Liver (tissue), 9 donors: ENCODE data around the gene CTLA4. TPM values are rescaled to one million over a fixed set of nuclear protein-coding genes. Genes with fewer than 3 reads are reported as not detected.

Experiments used
- DNase-seq: peaks from one replicate; pipeline ENCODE4 v3.0.0-alpha.2; 2017; ENCODE audit warnings: low spot score
- H3K27ac ChIP-seq, 2 donors: one replicate each; pipeline ENCODE4 v1.7.0; 2013; ENCODE audit warnings: inconsistent platforms in 2 of 2, low read length in 2 of 2, control low read depth in 1 of 2, low read depth in 1 of 2, mild to moderate bottlenecking in 1 of 2
- H3K27me3 ChIP-seq, 4 donors: one replicate each; pipeline versions ENCODE4 v1.6.1 to v1.7.0; 2013; ENCODE audit warnings: low read length in 3 of 4, inconsistent platforms in 1 of 4, mild to moderate bottlenecking in 1 of 4, moderate library complexity in 1 of 4; ENCODE audit not compliant: control insufficient read depth in 4 of 4, insufficient read depth in 4 of 4
- H3K36me3 ChIP-seq, 4 donors: one replicate each; pipeline versions ENCODE4 v1.6.1 to v1.7.0; 2013; ENCODE audit warnings: low read length in 3 of 4, mild to moderate bottlenecking in 3 of 4, low read depth in 1 of 4, moderate library complexity in 1 of 4; ENCODE audit not compliant: control insufficient read depth in 4 of 4, insufficient read depth in 3 of 4
- H3K4me1 ChIP-seq, 4 donors: one replicate each; pipeline versions ENCODE4 v1.6.1 to v1.7.0; 2013; ENCODE audit warnings: low read length in 3 of 4, mild to moderate bottlenecking in 3 of 4, moderate library complexity in 1 of 4; ENCODE audit not compliant: control insufficient read depth in 4 of 4, insufficient read depth in 4 of 4
- H3K4me3 ChIP-seq, 3 donors: one replicate each; pipeline versions ENCODE4 v1.6.1 to v1.7.0; 2013; ENCODE audit warnings: low read length in 3 of 3, control low read depth in 1 of 3, low read depth in 1 of 3, mild to moderate bottlenecking in 1 of 3
- H3K9ac ChIP-seq, 2 donors: one replicate each; pipeline ENCODE4 v1.7.0; 2013; ENCODE audit warnings: low read length in 2 of 2, mild to moderate bottlenecking in 2 of 2, moderate library complexity in 2 of 2, control low read depth in 1 of 2, low read depth in 1 of 2
- H3K9me3 ChIP-seq, 4 donors: one replicate each; pipeline versions ENCODE4 v1.6.1 to v1.7.0; 2013; ENCODE audit warnings: low read length in 3 of 4; ENCODE audit not compliant: control insufficient read depth in 4 of 4
- CTCF ChIP-seq: fragments of 150-350 bp; IDR thresholded peaks from 2 replicates; pipeline ENCODE4 v1.5.1; 2017; ENCODE audit warnings: improper control_type of control experiment, low read depth, low read length; ENCODE audit not compliant: missing input control
- FOXA1 ChIP-seq: IDR thresholded peaks from 2 replicates; pipeline ENCODE4 v1.6.1; 2016; ENCODE audit warnings: antibody characterized with exemption
- FOXA2 ChIP-seq: IDR thresholded peaks from 2 replicates; pipeline ENCODE4 v1.6.1; 2016; ENCODE audit warnings: antibody characterized with exemption
- GABPA ChIP-seq, 2 donors: IDR thresholded peaks in 1 of 2; conservative IDR thresholded peaks in 1 of 2; 2 replicates each; pipeline ENCODE4 v1.6.1; 2016; ENCODE audit warnings: antibody characterized with exemption in 2 of 2, mild to moderate bottlenecking in 1 of 2, moderate library complexity in 1 of 2
- HNF4A ChIP-seq, 2 donors: conservative IDR thresholded peaks; 2 replicates each; pipeline ENCODE4 v1.6.1; 2016; ENCODE audit warnings: antibody characterized with exemption in 2 of 2, mild to moderate bottlenecking in 2 of 2
- HNF4G ChIP-seq: IDR thresholded peaks from 2 replicates; pipeline ENCODE4 v1.6.1; 2016; ENCODE audit warnings: antibody characterized with exemption
- JUND ChIP-seq, 2 donors: IDR thresholded peaks; 2 replicates each; pipeline ENCODE4 v1.6.1; 2016; ENCODE audit warnings: antibody characterized with exemption in 2 of 2
- MAX ChIP-seq: IDR thresholded peaks from 2 replicates; pipeline ENCODE4 v1.6.1; 2016; ENCODE audit warnings: antibody characterized with exemption
- NR2F2 ChIP-seq: IDR thresholded peaks from 2 replicates; pipeline ENCODE4 v1.6.1; 2016; ENCODE audit warnings: antibody characterized with exemption
- RAD21 ChIP-seq, 2 donors: IDR thresholded peaks; 2 replicates each; pipeline ENCODE4 v1.6.1; 2016; ENCODE audit warnings: antibody characterized with exemption in 2 of 2, mild to moderate bottlenecking in 2 of 2
- RXRA ChIP-seq, 2 donors: IDR thresholded peaks; 2 replicates each; pipeline ENCODE4 v1.6.1; 2017 to 2018; ENCODE audit warnings: antibody characterized with exemption in 2 of 2, mild to moderate bottlenecking in 1 of 2
- SP1 ChIP-seq: IDR thresholded peaks from 2 replicates; pipeline ENCODE4 v1.6.1; 2018; ENCODE audit warnings: antibody characterized with exemption, mild to moderate bottlenecking
- YY1 ChIP-seq: IDR thresholded peaks from 2 replicates; pipeline ENCODE4 v1.6.1; 2016; ENCODE audit warnings: antibody characterized with exemption, mild to moderate bottlenecking
- WGBS: extraction: QIAGEN DNeasy Blood & Tissue Kit; methylation state at CpG from one replicate; pipeline ENCODE4 v1.1.7; 2013; 5-methylcytosine and 5-hydroxymethylcytosine counted together
- polyA plus RNA-seq, 2 donors: library from polyadenylated mRNA; stranded (reverse) in 1 of 2; unstranded in 1 of 2; fragments of 200-250 nt in 1 of 2; fragments of >200 nt in 1 of 2; fragmentation: Nextera tagmentation in 1 of 2; extraction: Ambion mirVana in 1 of 2; gene quantifications; one replicate each; pipeline versions ENCODE4 v1.2.1 to v1.2.3, GENCODE V29; 2013 to 2015
- total RNA-seq, 2 donors: library from RNA; depleted of rRNA; stranded (reverse); fragments of >200 nt; gene quantifications; one replicate each; pipeline ENCODE4 v1.2.3, GENCODE V29; 2014
- TF ChIP-seq, protein P1 (sequence below): IDR thresholded peaks from 2 replicates; pipeline ENCODE4 v1.6.1; 2016; ENCODE audit warnings: antibody characterized with exemption
- TF ChIP-seq, protein P2 (sequence below): IDR thresholded peaks from 2 replicates; pipeline ENCODE4 v1.6.1; 2016; ENCODE audit warnings: antibody characterized with exemption, mild to moderate bottlenecking
- donor health status: healthy.
- donor health status: healthy.
- donor health status: healthy.
- donor health status: healthy.
- donor health status: healthy.

Gene CTLA4
- total and polyA plus RNA-seq, 4 donors, result 0.17 TPM; not detected in 3

GRCh38 chr2:203909261-203909967 lies 41.8 kb downstream of the CTLA4 start:
- peak overlapping the region in 1 of 2 donors; percentile 5 for H3K27ac ChIP-seq

DNA sequence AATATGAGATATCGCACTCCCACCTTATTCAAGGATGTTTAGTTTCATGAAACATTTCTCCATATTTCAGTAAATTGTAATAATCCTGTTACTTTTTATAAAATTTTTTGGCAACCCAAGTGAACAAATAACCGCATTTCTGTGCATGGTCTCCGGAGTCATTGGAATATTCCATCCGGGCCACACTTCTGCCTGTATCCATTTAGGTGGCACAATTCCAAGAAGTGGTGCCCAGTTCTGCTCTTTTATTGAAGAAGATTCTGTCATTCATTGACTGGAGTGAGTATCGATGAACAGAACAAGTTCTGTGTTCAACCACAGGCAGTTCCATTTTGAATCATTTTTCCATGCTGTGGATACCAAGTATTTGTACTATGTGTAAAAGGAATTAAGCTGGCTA lies 42.4 kb downstream of the CTLA4 start:
- Histone ChIP-seq H3K36me3 (no peaks in the 10 kb centered on the region), H3K27me3 (no peaks in the 10 kb centered on the region), H3K4me3 (no peak overlapping the region), H3K27ac (no peak overlapping the region), H3K9me3 (no peaks in the 10 kb centered on the region), H3K4me1 (peaks cover 0 to 13% (median 0%) of the 10 kb centered on the region in 4 donors), H3K9ac (no peak overlapping the region)
- no peak for DNase-seq
- TF ChIP-seq RAD21 (IDR thresholded peaks at IDR 0.05) (no peak), HNF4A (conservative IDR thresholded peaks at IDR 0.05) (no peak), MAX (no peak), CTCF (no peak), RXRA (IDR thresholded peaks at IDR 0.05) (no peak), HNF4G (no peak), SP1 (no peak), NR2F2 (no peak), GABPA (IDR thresholded peaks at IDR 0.05 in 1 of 2, conservative IDR thresholded peaks at IDR 0.05 in 1 of 2) (no peak), JUND (IDR thresholded peaks at IDR 0.05) (no peak), FOXA1 (no peak)
- TF ChIP-seq, protein P1, sequence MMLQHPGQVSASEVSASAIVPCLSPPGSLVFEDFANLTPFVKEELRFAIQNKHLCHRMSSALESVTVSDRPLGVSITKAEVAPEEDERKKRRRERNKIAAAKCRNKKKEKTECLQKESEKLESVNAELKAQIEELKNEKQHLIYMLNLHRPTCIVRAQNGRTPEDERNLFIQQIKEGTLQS, result no peak
- TF ChIP-seq, protein P2, sequence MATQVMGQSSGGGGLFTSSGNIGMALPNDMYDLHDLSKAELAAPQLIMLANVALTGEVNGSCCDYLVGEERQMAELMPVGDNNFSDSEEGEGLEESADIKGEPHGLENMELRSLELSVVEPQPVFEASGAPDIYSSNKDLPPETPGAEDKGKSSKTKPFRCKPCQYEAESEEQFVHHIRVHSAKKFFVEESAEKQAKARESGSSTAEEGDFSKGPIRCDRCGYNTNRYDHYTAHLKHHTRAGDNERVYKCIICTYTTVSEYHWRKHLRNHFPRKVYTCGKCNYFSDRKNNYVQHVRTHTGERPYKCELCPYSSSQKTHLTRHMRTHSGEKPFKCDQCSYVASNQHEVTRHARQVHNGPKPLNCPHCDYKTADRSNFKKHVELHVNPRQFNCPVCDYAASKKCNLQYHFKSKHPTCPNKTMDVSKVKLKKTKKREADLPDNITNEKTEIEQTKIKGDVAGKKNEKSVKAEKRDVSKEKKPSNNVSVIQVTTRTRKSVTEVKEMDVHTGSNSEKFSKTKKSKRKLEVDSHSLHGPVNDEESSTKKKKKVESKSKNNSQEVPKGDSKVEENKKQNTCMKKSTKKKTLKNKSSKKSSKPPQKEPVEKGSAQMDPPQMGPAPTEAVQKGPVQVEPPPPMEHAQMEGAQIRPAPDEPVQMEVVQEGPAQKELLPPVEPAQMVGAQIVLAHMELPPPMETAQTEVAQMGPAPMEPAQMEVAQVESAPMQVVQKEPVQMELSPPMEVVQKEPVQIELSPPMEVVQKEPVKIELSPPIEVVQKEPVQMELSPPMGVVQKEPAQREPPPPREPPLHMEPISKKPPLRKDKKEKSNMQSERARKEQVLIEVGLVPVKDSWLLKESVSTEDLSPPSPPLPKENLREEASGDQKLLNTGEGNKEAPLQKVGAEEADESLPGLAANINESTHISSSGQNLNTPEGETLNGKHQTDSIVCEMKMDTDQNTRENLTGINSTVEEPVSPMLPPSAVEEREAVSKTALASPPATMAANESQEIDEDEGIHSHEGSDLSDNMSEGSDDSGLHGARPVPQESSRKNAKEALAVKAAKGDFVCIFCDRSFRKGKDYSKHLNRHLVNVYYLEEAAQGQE, result no peak
- 46% methylated on average over 5 of the region's 5 CpGs for WGBS

More at GRCh38 chr2:203909261-203909967, 41.8 kb downstream of the CTLA4 start:
- 33% methylated on average over 8 of the region's 8 CpGs for WGBS
- no peak overlapping the region for H3K4me3 ChIP-seq
- H3K9ac ChIP-seq, result no peak overlapping the region
- no peak for DNase-seq
- TF ChIP-seq NR2F2 (peak; percentile 47), FOXA2 (no peak), MAX (peak; percentile 35), YY1 (no peak), CTCF (peak; percentile 64), RAD21 (IDR thresholded peaks at IDR 0.05) (peak; percentile 78 to 80)
- H3K9me3 ChIP-seq, result no peaks in the 10 kb centered on the region
- H3K4me1 ChIP-seq, result peaks cover 0 to 13% (median 0%) of the 10 kb centered on the region in 4 donors
- H3K36me3 ChIP-seq, result no peaks in the 10 kb centered on the region
- no peaks in the 10 kb centered on the region for H3K27me3 ChIP-seq
